HepG2 (cell line): ENCODE data around the gene CADM4.

Experiments
- ARHGAP35 ChIP-seq: sonication (generic); formaldehyde crosslinking; IDR thresholded peaks from 2 replicates; pipeline ENCODE4 v1.9.0; 2022; ENCODE audit warnings: mild to moderate bottlenecking, inconsistent platforms, moderate library complexity, missing genetic modification reagents, borderline replicate concordance
- ATAD3A ChIP-seq: sonication (generic); formaldehyde crosslinking; IDR thresholded peaks from 2 replicates; pipeline ENCODE4 v1.4.0; 2020; ENCODE audit warnings: missing genetic modification reagents
- CBFB ChIP-seq: sonication (generic); formaldehyde crosslinking; IDR thresholded peaks from 2 replicates; pipeline ENCODE4 v1.4.0; 2020; ENCODE audit warnings: missing genetic modification reagents
- NONO ChIP-seq, 2 experiments: fragments of 450-650 bp in 1 of 2; sonication (generic) in 1 of 2; formaldehyde crosslinking in 1 of 2; IDR thresholded peaks in 1 of 2; conservative IDR thresholded peaks in 1 of 2; 2 replicates each; pipeline versions ENCODE4 v1.6.1 to v1.8.0; 2017 to 2022; ENCODE audit warnings: mild to moderate bottlenecking in 1 of 2, missing genetic modification reagents in 1 of 2, moderate library complexity in 1 of 2
- PCBP2 ChIP-seq: fragments of 200-400 bp; formaldehyde crosslinking; optimal IDR thresholded peaks from 2 replicates; pipeline ENCODE3; 2018; ENCODE audit warnings: low read length, low read depth; ENCODE audit not compliant: poor library complexity, severe bottlenecking
- SP1 ChIP-seq, 2 experiments: fragments of 450-650 bp in 1 of 2; sonication (generic) in 1 of 2; formaldehyde crosslinking in 1 of 2; IDR thresholded peaks; 2 replicates each; pipeline versions ENCODE4 v1.4.0 to v1.6.1; 2016 to 2020; ENCODE audit warnings: missing genetic modification reagents in 1 of 2
- TCF7 ChIP-seq: sonication (generic); IDR thresholded peaks from 2 replicates; pipeline ENCODE4 v1.6.1; 2016; ENCODE audit warnings: antibody characterized with exemption, low read depth
- YEATS4 ChIP-seq: sonication (generic); formaldehyde crosslinking; IDR thresholded peaks from 2 replicates; pipeline ENCODE4 v1.4.0; 2020; ENCODE audit warnings: missing genetic modification reagents, borderline replicate concordance
- ZNF234 ChIP-seq: sonication (generic); formaldehyde crosslinking; conservative IDR thresholded peaks from 2 replicates; pipeline ENCODE4 v1.5.1; 2020; ENCODE audit warnings: mild to moderate bottlenecking, missing genetic modification reagents
- TF ChIP-seq, protein P1 (sequence below): IDR thresholded peaks from 2 replicates; pipeline ENCODE4 v1.6.1; 2016; ENCODE audit warnings: low read depth, missing genetic modification reagents, missing compliant biosample characterization
- TF ChIP-seq, protein P2 (sequence below): sonication (generic); formaldehyde crosslinking; IDR thresholded peaks from 2 replicates; pipeline ENCODE4 v1.5.0; 2020; ENCODE audit warnings: mild to moderate bottlenecking, missing genetic modification reagents, moderate library complexity
- TF ChIP-seq, protein P3 (sequence below): sonication (generic); formaldehyde crosslinking; IDR thresholded peaks from 2 replicates; pipeline ENCODE4 v1.5.0; 2020; ENCODE audit warnings: mild to moderate bottlenecking, missing genetic modification reagents
- TF ChIP-seq, protein P4 (sequence below): sonication (generic); formaldehyde crosslinking; IDR thresholded peaks from 2 replicates; pipeline ENCODE4 v1.5.1; 2020; ENCODE audit warnings: mild to moderate bottlenecking, missing genetic modification reagents

GRCh38 chr19:43622956-43623355 is 16.7 kb downstream of the CADM4 start:
- TF ChIP-seq, protein P1, sequence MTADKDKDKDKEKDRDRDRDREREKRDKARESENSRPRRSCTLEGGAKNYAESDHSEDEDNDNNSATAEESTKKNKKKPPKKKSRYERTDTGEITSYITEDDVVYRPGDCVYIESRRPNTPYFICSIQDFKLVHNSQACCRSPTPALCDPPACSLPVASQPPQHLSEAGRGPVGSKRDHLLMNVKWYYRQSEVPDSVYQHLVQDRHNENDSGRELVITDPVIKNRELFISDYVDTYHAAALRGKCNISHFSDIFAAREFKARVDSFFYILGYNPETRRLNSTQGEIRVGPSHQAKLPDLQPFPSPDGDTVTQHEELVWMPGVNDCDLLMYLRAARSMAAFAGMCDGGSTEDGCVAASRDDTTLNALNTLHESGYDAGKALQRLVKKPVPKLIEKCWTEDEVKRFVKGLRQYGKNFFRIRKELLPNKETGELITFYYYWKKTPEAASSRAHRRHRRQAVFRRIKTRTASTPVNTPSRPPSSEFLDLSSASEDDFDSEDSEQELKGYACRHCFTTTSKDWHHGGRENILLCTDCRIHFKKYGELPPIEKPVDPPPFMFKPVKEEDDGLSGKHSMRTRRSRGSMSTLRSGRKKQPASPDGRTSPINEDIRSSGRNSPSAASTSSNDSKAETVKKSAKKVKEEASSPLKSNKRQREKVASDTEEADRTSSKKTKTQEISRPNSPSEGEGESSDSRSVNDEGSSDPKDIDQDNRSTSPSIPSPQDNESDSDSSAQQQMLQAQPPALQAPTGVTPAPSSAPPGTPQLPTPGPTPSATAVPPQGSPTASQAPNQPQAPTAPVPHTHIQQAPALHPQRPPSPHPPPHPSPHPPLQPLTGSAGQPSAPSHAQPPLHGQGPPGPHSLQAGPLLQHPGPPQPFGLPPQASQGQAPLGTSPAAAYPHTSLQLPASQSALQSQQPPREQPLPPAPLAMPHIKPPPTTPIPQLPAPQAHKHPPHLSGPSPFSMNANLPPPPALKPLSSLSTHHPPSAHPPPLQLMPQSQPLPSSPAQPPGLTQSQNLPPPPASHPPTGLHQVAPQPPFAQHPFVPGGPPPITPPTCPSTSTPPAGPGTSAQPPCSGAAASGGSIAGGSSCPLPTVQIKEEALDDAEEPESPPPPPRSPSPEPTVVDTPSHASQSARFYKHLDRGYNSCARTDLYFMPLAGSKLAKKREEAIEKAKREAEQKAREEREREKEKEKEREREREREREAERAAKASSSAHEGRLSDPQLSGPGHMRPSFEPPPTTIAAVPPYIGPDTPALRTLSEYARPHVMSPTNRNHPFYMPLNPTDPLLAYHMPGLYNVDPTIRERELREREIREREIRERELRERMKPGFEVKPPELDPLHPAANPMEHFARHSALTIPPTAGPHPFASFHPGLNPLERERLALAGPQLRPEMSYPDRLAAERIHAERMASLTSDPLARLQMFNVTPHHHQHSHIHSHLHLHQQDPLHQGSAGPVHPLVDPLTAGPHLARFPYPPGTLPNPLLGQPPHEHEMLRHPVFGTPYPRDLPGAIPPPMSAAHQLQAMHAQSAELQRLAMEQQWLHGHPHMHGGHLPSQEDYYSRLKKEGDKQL, result no peak
- TF ChIP-seq ARHGAP35 (no peak), CBFB (CRISPR knock-in tag) (no peak), YEATS4 (CRISPR knock-in tag) (no peak), TCF7 (no peak), SP1 (IDR thresholded peaks at IDR 0.05) (no peak), SP1 (CRISPR knock-in tag; IDR thresholded peaks at IDR 0.05) (no peak), ATAD3A (CRISPR knock-in tag) (no peak), PCBP2 (no peak), ZNF234 (CRISPR knock-in tag) (no peak), NONO (IDR thresholded peaks at IDR 0.05) (no peak), NONO (CRISPR knock-in tag; conservative IDR thresholded peaks at IDR 0.05) (no peak)
- TF ChIP-seq, protein P2, sequence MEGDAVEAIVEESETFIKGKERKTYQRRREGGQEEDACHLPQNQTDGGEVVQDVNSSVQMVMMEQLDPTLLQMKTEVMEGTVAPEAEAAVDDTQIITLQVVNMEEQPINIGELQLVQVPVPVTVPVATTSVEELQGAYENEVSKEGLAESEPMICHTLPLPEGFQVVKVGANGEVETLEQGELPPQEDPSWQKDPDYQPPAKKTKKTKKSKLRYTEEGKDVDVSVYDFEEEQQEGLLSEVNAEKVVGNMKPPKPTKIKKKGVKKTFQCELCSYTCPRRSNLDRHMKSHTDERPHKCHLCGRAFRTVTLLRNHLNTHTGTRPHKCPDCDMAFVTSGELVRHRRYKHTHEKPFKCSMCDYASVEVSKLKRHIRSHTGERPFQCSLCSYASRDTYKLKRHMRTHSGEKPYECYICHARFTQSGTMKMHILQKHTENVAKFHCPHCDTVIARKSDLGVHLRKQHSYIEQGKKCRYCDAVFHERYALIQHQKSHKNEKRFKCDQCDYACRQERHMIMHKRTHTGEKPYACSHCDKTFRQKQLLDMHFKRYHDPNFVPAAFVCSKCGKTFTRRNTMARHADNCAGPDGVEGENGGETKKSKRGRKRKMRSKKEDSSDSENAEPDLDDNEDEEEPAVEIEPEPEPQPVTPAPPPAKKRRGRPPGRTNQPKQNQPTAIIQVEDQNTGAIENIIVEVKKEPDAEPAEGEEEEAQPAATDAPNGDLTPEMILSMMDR (CRISPR knock-in tag), result no peak
- TF ChIP-seq, protein P3, sequence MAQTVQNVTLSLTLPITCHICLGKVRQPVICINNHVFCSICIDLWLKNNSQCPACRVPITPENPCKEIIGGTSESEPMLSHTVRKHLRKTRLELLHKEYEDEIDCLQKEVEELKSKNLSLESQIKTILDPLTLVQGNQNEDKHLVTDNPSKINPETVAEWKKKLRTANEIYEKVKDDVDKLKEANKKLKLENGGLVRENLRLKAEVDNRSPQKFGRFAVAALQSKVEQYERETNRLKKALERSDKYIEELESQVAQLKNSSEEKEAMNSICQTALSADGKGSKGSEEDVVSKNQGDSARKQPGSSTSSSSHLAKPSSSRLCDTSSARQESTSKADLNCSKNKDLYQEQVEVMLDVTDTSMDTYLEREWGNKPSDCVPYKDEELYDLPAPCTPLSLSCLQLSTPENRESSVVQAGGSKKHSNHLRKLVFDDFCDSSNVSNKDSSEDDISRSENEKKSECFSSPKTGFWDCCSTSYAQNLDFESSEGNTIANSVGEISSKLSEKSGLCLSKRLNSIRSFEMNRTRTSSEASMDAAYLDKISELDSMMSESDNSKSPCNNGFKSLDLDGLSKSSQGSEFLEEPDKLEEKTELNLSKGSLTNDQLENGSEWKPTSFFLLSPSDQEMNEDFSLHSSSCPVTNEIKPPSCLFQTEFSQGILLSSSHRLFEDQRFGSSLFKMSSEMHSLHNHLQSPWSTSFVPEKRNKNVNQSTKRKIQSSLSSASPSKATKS, result no peak
- TF ChIP-seq, protein P4, sequence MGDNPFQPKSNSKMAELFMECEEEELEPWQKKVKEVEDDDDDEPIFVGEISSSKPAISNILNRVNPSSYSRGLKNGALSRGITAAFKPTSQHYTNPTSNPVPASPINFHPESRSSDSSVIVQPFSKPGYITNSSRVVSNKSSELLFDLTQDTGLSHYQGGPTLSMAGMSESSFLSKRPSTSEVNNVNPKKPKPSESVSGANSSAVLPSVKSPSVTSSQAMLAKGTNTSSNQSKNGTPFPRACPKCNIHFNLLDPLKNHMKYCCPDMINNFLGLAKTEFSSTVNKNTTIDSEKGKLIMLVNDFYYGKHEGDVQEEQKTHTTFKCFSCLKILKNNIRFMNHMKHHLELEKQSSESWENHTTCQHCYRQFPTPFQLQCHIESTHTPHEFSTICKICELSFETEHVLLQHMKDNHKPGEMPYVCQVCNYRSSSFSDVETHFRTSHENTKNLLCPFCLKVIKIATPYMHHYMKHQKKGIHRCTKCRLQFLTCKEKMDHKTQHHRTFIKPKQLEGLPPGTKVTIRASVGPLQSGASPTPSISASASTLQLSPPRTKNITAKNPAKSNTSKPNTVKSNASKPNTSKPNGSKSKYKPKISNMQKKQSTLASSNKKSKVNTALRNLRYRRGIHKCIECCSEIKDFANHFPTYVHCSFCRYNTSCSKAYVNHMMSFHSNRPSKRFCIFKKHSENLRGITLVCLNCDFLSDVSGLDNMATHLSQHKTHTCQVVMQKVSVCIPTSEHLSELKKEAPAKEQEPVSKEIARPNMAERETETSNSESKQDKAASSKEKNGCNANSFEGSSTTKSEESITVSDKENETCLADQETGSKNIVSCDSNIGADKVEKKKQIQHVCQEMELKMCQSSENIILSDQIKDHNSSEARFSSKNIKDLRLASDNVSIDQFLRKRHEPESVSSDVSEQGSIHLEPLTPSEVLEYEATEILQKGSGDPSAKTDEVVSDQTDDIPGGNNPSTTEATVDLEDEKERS (CRISPR knock-in tag), result no peak
